Frontal cortex (tissue), 4 donors: ENCODE measurements around the gene NSD2. TPM values are rescaled to one million over a fixed set of nuclear protein-coding genes. Genes with fewer than 3 reads are reported as not detected.
"Not testable (repeated sequence)": the region's sequence is repeated elsewhere in the genome, so short reads cannot be mapped to it uniquely, and the experiment has no call there.

Experiments
- DNase-seq, 2 donors: peaks; one replicate each; pipeline ENCODE4 v3.0.0; 2012; ENCODE audit warnings: low spot score in 2 of 2
- FAIRE-seq: peaks from 2 replicates; lab custom pipeline; 2012; peaks lifted over from hg19 to GRCh38; lab: Jason Lieb, UNC
- small RNA-seq: library from RNA; depleted of rRNA; stranded (forward); fragments of <200 nt; gene quantifications from one replicate; pipeline ENCODE3, GENCODE V24; 2014
- total RNA-seq: library from RNA; depleted of rRNA; stranded (reverse); fragments of >200 nt; gene quantifications from one replicate; pipeline ENCODE4 v1.2.3, GENCODE V29; 2014
- donor health status: control.
- donor health status: control.
- donor health status: control.

The NSD2 gene
- total RNA-seq, 1 donor from 2014 or later: 113 TPM

GRCh38 chr4:2009651-2010233, 138.5 kb downstream of the NSD2 start:
- FAIRE-seq: no peak
- peak in 1 of 2 donors; percentile 58 for DNase-seq

- FAIRE-seq: no peak
- no peak for DNase-seq
Observed at GRCh38 chr4:2011583-2011982, 140.4 kb downstream of the NSD2 start.

GRCh38 chr4:2015008-2015407, 143.8 kb downstream of the NSD2 start:
- DNase-seq (no peak), FAIRE-seq (no peak)

GRCh38 chr4:2021358-2022018, 150.3 kb downstream of the NSD2 start:
- DNase-seq, FAIRE-seq: not testable (repeated sequence)

- FAIRE-seq (no peak), DNase-seq (no peak)
Observed at GRCh38 chr4:2024683-2025082, 153.5 kb downstream of the NSD2 start.

GRCh38 chr4:2025817-2026216, 154.6 kb downstream of the NSD2 start:
- DNase-seq (no peak), FAIRE-seq (no peak)

- not testable (repeated sequence) for DNase-seq, FAIRE-seq
Observed at GRCh38 chr4:2027120-2027519, 155.9 kb downstream of the NSD2 start.

- not testable (repeated sequence) for DNase-seq, FAIRE-seq
Observed at GRCh38 chr4:2031161-2031560, 160.0 kb downstream of the NSD2 start.

Small RNA genes lying within 50 kb of the gene (small RNA-seq; reads per million reads assigned to genes)
- 54.1 reads per million, percentile 98 among the genes with 10 or more reads in this experiment for gene SCARNA22

Other genes with a start within 250 kb of the NSD2 start
- gene FAM53A, start 187.1 kb upstream of the NSD2 start, total RNA-seq: 0.82 TPM
- gene SLBP, start 159.1 kb upstream of the NSD2 start, total RNA-seq: 51.0 TPM
- gene TMEM129, start 150.1 kb upstream of the NSD2 start, total RNA-seq: 13.5 TPM
- 2.0 TPM for gene TACC3, start 149.9 kb upstream of the NSD2 start, total RNA-seq
- gene FGFR3, start 78.1 kb upstream of the NSD2 start, total RNA-seq: 6.9 TPM
- gene LETM1, start 15.2 kb upstream of the NSD2 start, total RNA-seq: 115 TPM
- gene NELFA, start 137.6 kb downstream of the NSD2 start, total RNA-seq: 16.3 TPM
- 9.8 TPM for gene NAT8L, start 187.9 kb downstream of the NSD2 start, total RNA-seq